ENCODE data around the gene RSPH1.

- no peak for TF ChIP-seq PATZ1 (CRISPR knock-in tag; IDR thresholded peaks at IDR 0.05; ENCODE audit: borderline replicate concordance)
- no peak for TF ChIP-seq ZNF70 (CRISPR knock-in tag; IDR thresholded peaks at IDR 0.05)
- TF ChIP-seq ZFP3 (CRISPR knock-in tag; IDR thresholded peaks at IDR 0.05) = no peak
- TF ChIP-seq ZNF8 (CRISPR knock-in tag; IDR thresholded peaks at IDR 0.05) = no peak
- no peak for TF ChIP-seq CSDC2 (CRISPR knock-in tag; IDR thresholded peaks at IDR 0.05)
- no peak for TF ChIP-seq TSHZ2 (CRISPR knock-in tag; IDR thresholded peaks at IDR 0.05)
- TF ChIP-seq CSRNP3 (CRISPR knock-in tag; IDR thresholded peaks at IDR 0.05) = no peak
Measured at GRCh38 chr21:42437786-42438185, 58.2 kb downstream of the RSPH1 start.
